GM12878 (cell line): ENCODE results near the gene CLMP. TPM values are rescaled to one million over a fixed set of nuclear protein-coding genes. Genes with fewer than 3 reads are reported as not detected.

Experiments
- ATAC-seq: fragments of 200-7000 bp; cut with Tn5 transposase; 3 replicates; pipeline ENCODE4 v1.9.1; 2020; ENCODE audit warnings: mild to moderate bottlenecking, moderate library complexity
- BruUV-seq: library from RNA; stranded (reverse); fragments of 400-500 nt; replicated peaks from 2 replicates; lab custom pipeline; 2021; lab: Mats Ljungman, UMichigan
- CTCF ChIA-PET: fragments of 300-600 bp; sonication (Branson Sonifier 250); formaldehyde crosslinking; extraction: SDS; loops from one replicate; lab custom pipeline; 2021; ENCODE audit warnings: inconsistent platforms; lab: Yijun Ruan, JAX
- POLR2A ChIA-PET: fragments of 350-600 bp; formaldehyde crosslinking; extraction: SDS; loops from one replicate; lab custom pipeline; 2021; ENCODE audit warnings: inconsistent platforms; lab: Charles Lee
- RAD21 ChIA-PET: fragments of 300-600 bp; sonication (Branson Sonifier 250); formaldehyde crosslinking; loops from one replicate; lab custom pipeline; 2023; ENCODE audit warnings: antibody characterized with exemption; ENCODE audit not compliant: unreplicated experiment; lab: Charles Lee
- SMC1A ChIA-PET: fragments of 300-600 bp; sonication (Branson Sonifier 250); formaldehyde crosslinking; loops from one replicate; lab custom pipeline; 2023; ENCODE audit not compliant: unreplicated experiment, uncharacterized antibody; lab: Charles Lee
- DNase-seq: peaks from one replicate; pipeline ENCODE4 v3.0.0-alpha.2; 2011; ENCODE audit warnings: low read depth, low spot score
- FAIRE-seq: peaks from 3 replicates; lab custom pipeline; 2011; peaks lifted over from hg19 to GRCh38; lab: Jason Lieb, UNC
- H2AFZ ChIP-seq: 2 replicates; pipeline ENCODE4 v1.6.0; 2011; ENCODE audit warnings: low read depth, low read length, control low read depth; ENCODE audit not compliant: control insufficient read depth
- H3K27ac ChIP-seq: 2 replicates; pipeline ENCODE4 v1.5.1; 2011; ENCODE audit warnings: control low read depth; ENCODE audit not compliant: control insufficient read depth, insufficient read depth
- H3K27me3 ChIP-seq, 2 experiments: replicated peaks in 1 of 2; 2 replicates each; pipeline versions ENCODE4 v1.6.0 to v1.6.1; 2011; ENCODE audit warnings: low read length in 1 of 2; ENCODE audit not compliant: control insufficient read depth in 2 of 2, insufficient read depth in 2 of 2
- H3K36me3 ChIP-seq, 2 experiments: 2 replicates each; pipeline ENCODE4 v1.5.1; 2011; ENCODE audit warnings: low read length in 1 of 2; ENCODE audit not compliant: control insufficient read depth in 2 of 2, insufficient read depth in 2 of 2
- H3K4me1 ChIP-seq: 2 replicates; pipeline ENCODE4 v1.6.1; 2011; ENCODE audit warnings: mild to moderate bottlenecking, low read length, moderate library complexity, mixed read lengths; ENCODE audit not compliant: control insufficient read depth, insufficient read depth
- H3K4me2 ChIP-seq: 2 replicates; pipeline ENCODE4 v1.6.0; 2011; ENCODE audit warnings: control low read depth; ENCODE audit not compliant: control insufficient read depth, insufficient read depth
- H3K4me3 ChIP-seq: fragments of 200-600 bp; sonication (generic); 2 replicates; pipeline ENCODE4 v1.5.1; 2016
- H3K79me2 ChIP-seq: 2 replicates; pipeline ENCODE4 v1.6.0; 2011; ENCODE audit warnings: low read length; ENCODE audit not compliant: control insufficient read depth, insufficient read depth
- H3K9ac ChIP-seq: 2 replicates; pipeline ENCODE4 v1.8.0; 2011; ENCODE audit warnings: low read length, control low read depth, mixed read lengths; ENCODE audit not compliant: control insufficient read depth, insufficient read depth
- H3K9me3 ChIP-seq: replicated peaks from 3 replicates; pipeline ENCODE4 v1.5.1; 2011; ENCODE audit warnings: mild to moderate bottlenecking, low read length; ENCODE audit not compliant: control insufficient read depth, insufficient read depth
- H4K20me1 ChIP-seq: 2 replicates; pipeline ENCODE4 v1.6.0; 2011; ENCODE audit not compliant: control insufficient read depth, insufficient read depth
- BRCA1 ChIP-seq: IDR thresholded peaks from 2 replicates; pipeline ENCODE4 v1.6.1; 2011; ENCODE audit warnings: low read depth, low read length, improper control_type of control experiment
- CBX3 ChIP-seq: fragments of 200-600 bp; sonication (generic); IDR thresholded peaks from 2 replicates; pipeline ENCODE4 v1.6.1; 2016; ENCODE audit warnings: low read depth, borderline replicate concordance
- POLR2AphosphoS5 ChIP-seq: IDR thresholded peaks from 2 replicates; pipeline ENCODE4 v1.6.1; 2011; ENCODE audit warnings: mild to moderate bottlenecking, low read length, inconsistent platforms
- RAD21 ChIP-seq: IDR thresholded peaks from 2 replicates; pipeline ENCODE4 v1.6.1; 2011; ENCODE audit warnings: mild to moderate bottlenecking, low read depth, low read length, moderate library complexity; ENCODE audit not compliant: insufficient read depth
- SP1 ChIP-seq: IDR thresholded peaks from one replicate; pipeline ENCODE4 v1.6.1; 2011; ENCODE audit warnings: low read depth, low read length
- ZNF622 ChIP-seq: fragments of 450-650 bp; IDR thresholded peaks from 2 replicates; pipeline ENCODE4 v1.6.1; 2017; ENCODE audit warnings: mild to moderate bottlenecking, inconsistent platforms
- WGBS: methylation state at CpG from one replicate; pipeline ENCODE4 v1.1.6; 2016; ENCODE audit warnings: low lambda C conversion rate; ENCODE audit not compliant: insufficient replicate concordance, insufficient coverage; ENCODE audit errors: missing lambda C conversion rate; 5-methylcytosine and 5-hydroxymethylcytosine counted together
- in situ Hi-C: fragments of 300-500 bp; cut with MboI; formaldehyde crosslinking; loops from 9 replicates; pipeline ENCODE4 v1.14.3; 2018; ENCODE audit warnings: mixed read lengths
- intact Hi-C: fragments of 100-400 bp; cut with micrococcal nuclease; formaldehyde crosslinking; loops from one replicate; pipeline ENCODE4 v1.14.2; 2022; ENCODE audit not compliant: unreplicated experiment
- polyA plus RNA-seq, 11 experiments: library from polyadenylated mRNA; depleted of rRNA in 4 of 11; unstranded in 6 of 11; stranded (reverse) in 5 of 11; fragments of >200 nt; fragmentation: Nextera tagmentation in 4 of 11; fragmentation: Illumina TruSeq in 1 of 11; extraction: Ambion mirVana in 4 of 11; extraction: Trizol in 1 of 11; gene quantifications; 1 replicate in 1 of 11; 2 replicates in 10 of 11; pipeline versions ENCODE4 v1.2.1 to v1.2.3, GENCODE V29; 2011 to 2016; ENCODE audit warnings: inconsistent platforms in 2 of 11, missing spikeins in 2 of 11, low read depth in 1 of 11
- total RNA-seq, 4 experiments: library from RNA; depleted of rRNA in 3 of 4; stranded (reverse); fragments of >200 nt in 3 of 4; fragmentation: Illumina TruSeq in 1 of 4; extraction: Trizol in 1 of 4; gene quantifications; 2 replicates each; pipeline versions ENCODE4 v1.2.1 to v1.2.3, GENCODE V29; 2013 to 2021
- TF ChIP-seq, protein P1 (sequence below): IDR thresholded peaks from 2 replicates; pipeline ENCODE4 v1.6.1; 2012; ENCODE audit warnings: low read depth, low read length, improper control_type of control experiment

CLMP gene
- total and polyA plus RNA-seq, 10 of the 15 experiments (the other 5 are each of a cell fraction or from before 2014, with no cell fraction given): 0.01 to 0.71 (median 0.20) TPM; not detected in 4

DNA sequence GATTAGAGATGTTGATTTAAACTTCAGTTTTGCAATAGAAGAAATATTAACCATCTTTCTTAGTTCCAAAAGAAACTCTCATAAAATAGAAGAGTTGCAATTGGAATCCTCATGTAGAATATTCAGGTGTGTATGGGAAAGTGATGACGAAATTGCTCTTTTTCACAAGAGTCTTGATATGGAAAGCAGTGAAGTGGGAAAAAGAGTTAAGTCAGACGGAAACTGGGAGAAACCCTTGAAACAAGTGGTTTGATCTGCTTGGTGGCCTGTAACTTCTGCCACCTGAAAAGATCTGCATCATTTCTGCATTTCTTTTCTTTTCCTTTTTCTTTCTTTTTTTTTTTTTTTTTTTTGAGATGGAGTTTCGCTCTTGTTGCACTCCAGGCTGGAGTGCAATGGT is 41.8 kb upstream of the CLMP start:
- ChIA-PET POLR2A (no interaction called here), SMC1A (interaction anchor here (0.8 to 2.2 kb wide), 3 partner anchors 10 to 125 kb away, joined by 3 to 7 read pairs (median 3); no protein-coding TSS in a partner anchor), RAD21 (no interaction called here), CTCF (interaction anchor here (2.7 kb wide), 1 partner anchor 10 kb away, joined by 12 read pairs; no protein-coding TSS in a partner anchor)
- no peak overlapping the region for H3K4me2 ChIP-seq
- H3K4me3 ChIP-seq: no peak overlapping the region
- DNase-seq (no peak), ATAC-seq (no peak), FAIRE-seq (no peak)
- in situ Hi-C loops (no loop called here), intact Hi-C loops (no loop called here)
- no peaks in the 10 kb centered on the region for H3K36me3 ChIP-seq
- H3K27me3 ChIP-seq: no peaks in the 10 kb centered on the region; a peak in 1 of 4 replicates
- peaks cover 8% of the 10 kb centered on the region for H3K4me1 ChIP-seq
- H2AFZ ChIP-seq: no peak overlapping the region
- H3K9me3 ChIP-seq: no peaks in the 10 kb centered on the region
- no peaks in the 10 kb centered on the region for H4K20me1 ChIP-seq
- TF ChIP-seq, protein P1, sequence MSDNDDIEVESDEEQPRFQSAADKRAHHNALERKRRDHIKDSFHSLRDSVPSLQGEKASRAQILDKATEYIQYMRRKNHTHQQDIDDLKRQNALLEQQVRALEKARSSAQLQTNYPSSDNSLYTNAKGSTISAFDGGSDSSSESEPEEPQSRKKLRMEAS: no peak
- TF ChIP-seq RAD21 (no peak), ZNF622 (no peak), CBX3 (no peak)
- no peaks in the 10 kb centered on the region for H3K79me2 ChIP-seq
- BruUV-seq: no TSS peak
- no peak overlapping the region for H3K27ac ChIP-seq
- 11% methylated on average over 2 of the region's 3 CpGs for WGBS
- H3K9ac ChIP-seq: no peak overlapping the region

GRCh38 chr11:123235656-123236261 is 40.7 kb upstream of the CLMP start:
- Histone ChIP-seq H3K9ac (no peak overlapping the region), H3K4me3 (no peak overlapping the region), H3K27me3 (no peaks in the 10 kb centered on the region), H4K20me1 (no peaks in the 10 kb centered on the region), H3K4me1 (peaks cover 8% of the 10 kb centered on the region), H3K36me3 (no peaks in the 10 kb centered on the region), H3K4me2 (no peak overlapping the region), H3K27ac (no peak overlapping the region), H2AFZ (no peak overlapping the region), H3K79me2 (no peaks in the 10 kb centered on the region), H3K9me3 (no peaks in the 10 kb centered on the region)
- ATAC-seq (no peak), FAIRE-seq (no peak), DNase-seq (no peak)
- intact Hi-C loops (no loop called here), in situ Hi-C loops (no loop called here)
- ChIA-PET SMC1A (no interaction called here), POLR2A (no interaction called here), CTCF (interaction anchor here (1.7 kb wide), 1 partner anchor 11 kb away, joined by 9 read pairs; no protein-coding TSS in a partner anchor), RAD21 (no interaction called here)
- TF ChIP-seq SP1 (no peak), POLR2AphosphoS5 (no peak), BRCA1 (no peak)
- WGBS: 65% methylated on average over 12 of the region's 12 CpGs
- no TSS peak for BruUV-seq
